Adrenal gland (tissue), 12 donors: Measurements from ENCODE around the gene PMEPA1. TPM values are rescaled to one million over a fixed set of nuclear protein-coding genes. Genes with fewer than 3 reads are reported as not detected.
A peak's percentile ranks its signal among the peaks of the same experiment; 100 is the strongest.

Experiments
- DNase-seq, 7 donors: peaks; one replicate each; pipeline ENCODE4 v3.0.0-alpha.2; 2019 to 2020
- H3K27ac ChIP-seq, 5 donors: fragments of 200-600 bp; sonication (generic) in 4 of 5; 1 replicate in 3 of 5; 2 replicates in 2 of 5; pipeline versions ENCODE4 v1.5.1 to v1.8.0; 2016 to 2020; ENCODE audit warnings: mild to moderate bottlenecking in 1 of 5
- H3K27me3 ChIP-seq: fragments of 200-600 bp; 2 replicates; pipeline ENCODE4 v1.8.0; 2021
- H3K36me3 ChIP-seq, 2 donors: fragments of 200-600 bp; replicated peaks in 1 of 2; 1 replicate in 1 of 2; 2 replicates in 1 of 2; pipeline versions ENCODE4 v1.5.1 to v1.8.0; 2018 to 2022
- H3K4me1 ChIP-seq, 2 donors: fragments of 200-600 bp; replicated peaks in 1 of 2; 1 replicate in 1 of 2; 2 replicates in 1 of 2; pipeline versions ENCODE4 v1.5.1 to v1.8.0; 2018 to 2021
- H3K4me3 ChIP-seq, 4 donors: fragments of 200-600 bp; sonication (generic) in 3 of 4; one replicate each; pipeline ENCODE4 v1.5.1; 2016 to 2018
- H3K9me3 ChIP-seq, 3 donors: fragments of 200-600 bp; sonication (generic) in 1 of 3; replicated peaks in 1 of 3; 1 replicate in 2 of 3; 2 replicates in 1 of 3; pipeline versions ENCODE4 v1.5.1 to v1.8.0; 2016 to 2021
- POLR2A ChIP-seq, 2 donors: fragments of 450-650 bp; IDR thresholded peaks; one replicate each; pipeline ENCODE4 v1.6.1; 2017; ENCODE audit warnings: antibody characterized with exemption in 2 of 2, mild to moderate bottlenecking in 2 of 2, moderate library complexity in 1 of 2
- WGBS, 4 donors: extraction: QIAGEN DNeasy Blood & Tissue Kit in 2 of 4; methylation state at CpG; one replicate each; pipeline versions ENCODE4 v1.1.5 to v1.1.7; 2013 to 2017; 5-methylcytosine and 5-hydroxymethylcytosine counted together
- intact Hi-C, 2 donors: fragments of 100-400 bp; cut with DNase I; formaldehyde crosslinking; loops; one replicate each; pipeline versions ENCODE4 v1.14.1 to v1.15.0; 2022 to 2023
- polyA plus RNA-seq, 3 donors: library from polyadenylated mRNA; stranded (reverse); fragments of 200-250 nt in 2 of 3; fragments of 350-450 nt in 1 of 3; fragmentation: Illumina TruSeq in 1 of 3; extraction: RNeasy Lipid Tissue Mini Kit (QIAGEN cat#74804) in 1 of 3; gene quantifications; one replicate each; pipeline ENCODE4 v1.2.3, GENCODE V29; 2013 to 2014
- total RNA-seq, 9 donors: library from RNA; depleted of rRNA in 4 of 9; stranded (reverse); fragments of >200 nt in 4 of 9; fragments of 120-200 nt in 1 of 9; fragmentation: NEBNext Ultra II Directional in 1 of 9; extraction: Animal tissue kit (Norgen Biotek cat#: 25700) in 1 of 9; gene quantifications; one replicate each; pipeline versions ENCODE4 v1.1.0 to v1.2.4, GENCODE V29; 2013 to 2023
- TF ChIP-seq, protein P1 (sequence below), 6 experiments: fragments of 450-650 bp in 4 of 6; fragments of 200-600 bp in 2 of 6; sonication (generic) in 1 of 6; IDR thresholded peaks; 1 replicate in 5 of 6; 2 replicates in 1 of 6; pipeline versions ENCODE4 v1.5.1 to v1.8.0; 2016 to 2021; ENCODE audit warnings: antibody characterized with exemption in 6 of 6, mild to moderate bottlenecking in 2 of 6, moderate library complexity in 1 of 6
- donor health status: healthy with polysubstance abuse.
- donor health status: Bipolar disorder and iron deficiency.
- donor health status: DM: yes; HTN: yes; CAD: no.
- donor health status: DM: no; HTN: no; CAD: no.
- donor health status: DM: no; HTN: no; CAD: no.
- donor health status: DM: yes; HTN: yes; CAD: no.

Gene PMEPA1
- total and polyA plus RNA-seq, 12 donors = 1.2 to 36.0 (median 10.0) TPM

DNA sequence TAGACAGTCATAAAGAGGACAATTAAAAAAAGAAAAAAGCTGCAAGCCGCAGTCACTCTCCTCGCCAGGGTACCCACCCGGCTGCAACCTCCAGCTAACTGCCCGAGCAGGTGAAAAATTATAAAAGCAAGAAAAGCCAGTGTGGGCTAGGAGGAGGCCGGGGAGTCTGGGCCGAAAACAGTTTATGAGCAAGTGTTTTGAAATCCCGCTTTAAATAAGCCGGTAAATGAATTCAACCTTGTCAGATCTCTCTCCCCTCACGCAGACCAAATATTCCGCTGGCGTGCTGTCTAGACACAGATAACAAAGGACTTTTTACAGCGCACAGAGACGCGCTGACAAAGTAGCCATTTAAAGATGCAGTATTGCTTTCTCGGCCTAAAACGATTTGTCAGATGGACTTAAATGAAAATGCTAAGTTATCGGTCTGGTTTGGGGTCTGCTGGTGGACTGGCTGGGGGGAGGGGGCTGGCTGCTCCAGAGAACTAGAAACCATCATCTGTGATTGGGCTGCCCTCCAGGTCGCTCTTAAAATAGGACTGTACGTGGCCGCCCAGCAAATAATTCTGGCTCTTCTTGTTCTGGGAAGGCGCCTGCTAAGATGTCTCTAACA is 24.6 kb downstream of the PMEPA1 start:
- no peak for DNase-seq
- Histone ChIP-seq H3K27me3 (no peaks in the 10 kb centered on the region), H3K4me3 (no peak overlapping the region), H3K27ac (peak overlapping the region in 1 of 5 donors; percentile 34), H3K9me3 (no peaks in the 10 kb centered on the region), H3K36me3 (no peaks in the 10 kb centered on the region), H3K4me1 (peaks cover 0 to 13% of the 10 kb centered on the region in 2 donors)
- TF ChIP-seq POLR2A (IDR thresholded peaks at IDR 0.05) = no peak
- TF ChIP-seq, protein P1, sequence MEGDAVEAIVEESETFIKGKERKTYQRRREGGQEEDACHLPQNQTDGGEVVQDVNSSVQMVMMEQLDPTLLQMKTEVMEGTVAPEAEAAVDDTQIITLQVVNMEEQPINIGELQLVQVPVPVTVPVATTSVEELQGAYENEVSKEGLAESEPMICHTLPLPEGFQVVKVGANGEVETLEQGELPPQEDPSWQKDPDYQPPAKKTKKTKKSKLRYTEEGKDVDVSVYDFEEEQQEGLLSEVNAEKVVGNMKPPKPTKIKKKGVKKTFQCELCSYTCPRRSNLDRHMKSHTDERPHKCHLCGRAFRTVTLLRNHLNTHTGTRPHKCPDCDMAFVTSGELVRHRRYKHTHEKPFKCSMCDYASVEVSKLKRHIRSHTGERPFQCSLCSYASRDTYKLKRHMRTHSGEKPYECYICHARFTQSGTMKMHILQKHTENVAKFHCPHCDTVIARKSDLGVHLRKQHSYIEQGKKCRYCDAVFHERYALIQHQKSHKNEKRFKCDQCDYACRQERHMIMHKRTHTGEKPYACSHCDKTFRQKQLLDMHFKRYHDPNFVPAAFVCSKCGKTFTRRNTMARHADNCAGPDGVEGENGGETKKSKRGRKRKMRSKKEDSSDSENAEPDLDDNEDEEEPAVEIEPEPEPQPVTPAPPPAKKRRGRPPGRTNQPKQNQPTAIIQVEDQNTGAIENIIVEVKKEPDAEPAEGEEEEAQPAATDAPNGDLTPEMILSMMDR (IDR thresholded peaks at IDR 0.05) = no peak
- WGBS, 4 donors = 51 to 66% (median 61%) methylated on average over 21 of the region's 21 CpGs
- intact Hi-C loops = no loop called here

DNA sequence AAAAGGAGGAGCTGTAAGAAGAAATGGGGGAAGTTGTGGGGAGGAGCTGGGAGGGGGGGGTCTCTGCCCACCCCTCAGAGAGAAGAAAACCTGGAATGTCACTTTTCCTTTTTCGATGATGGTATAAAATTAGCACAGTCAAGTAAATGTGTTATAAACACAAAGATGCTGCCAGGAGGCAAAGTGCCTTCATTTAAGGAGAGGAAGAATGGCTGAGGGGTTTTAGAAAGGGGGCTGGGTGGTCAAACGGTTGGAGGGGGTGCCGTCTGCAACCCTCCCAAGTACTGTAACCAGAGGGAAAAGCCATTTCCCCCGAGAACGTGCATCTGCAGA is 25.0 kb downstream of the PMEPA1 start:
- Histone ChIP-seq H3K27me3 (no peaks in the 10 kb centered on the region), H3K27ac (peak overlapping the region in 1 of 5 donors; percentile 34), H3K4me3 (no peak overlapping the region), H3K36me3 (no peaks in the 10 kb centered on the region), H3K4me1 (peaks cover 0 to 13% of the 10 kb centered on the region in 2 donors), H3K9me3 (no peaks in the 10 kb centered on the region)
- no peak for DNase-seq
- TF ChIP-seq, protein P1 (IDR thresholded peaks at IDR 0.05) = no peak
- no peak for TF ChIP-seq POLR2A (IDR thresholded peaks at IDR 0.05)
- WGBS, 4 donors = 41 to 57% (median 51%) methylated on average over 5 of the region's 5 CpGs
- intact Hi-C loops = no loop called here

DNA sequence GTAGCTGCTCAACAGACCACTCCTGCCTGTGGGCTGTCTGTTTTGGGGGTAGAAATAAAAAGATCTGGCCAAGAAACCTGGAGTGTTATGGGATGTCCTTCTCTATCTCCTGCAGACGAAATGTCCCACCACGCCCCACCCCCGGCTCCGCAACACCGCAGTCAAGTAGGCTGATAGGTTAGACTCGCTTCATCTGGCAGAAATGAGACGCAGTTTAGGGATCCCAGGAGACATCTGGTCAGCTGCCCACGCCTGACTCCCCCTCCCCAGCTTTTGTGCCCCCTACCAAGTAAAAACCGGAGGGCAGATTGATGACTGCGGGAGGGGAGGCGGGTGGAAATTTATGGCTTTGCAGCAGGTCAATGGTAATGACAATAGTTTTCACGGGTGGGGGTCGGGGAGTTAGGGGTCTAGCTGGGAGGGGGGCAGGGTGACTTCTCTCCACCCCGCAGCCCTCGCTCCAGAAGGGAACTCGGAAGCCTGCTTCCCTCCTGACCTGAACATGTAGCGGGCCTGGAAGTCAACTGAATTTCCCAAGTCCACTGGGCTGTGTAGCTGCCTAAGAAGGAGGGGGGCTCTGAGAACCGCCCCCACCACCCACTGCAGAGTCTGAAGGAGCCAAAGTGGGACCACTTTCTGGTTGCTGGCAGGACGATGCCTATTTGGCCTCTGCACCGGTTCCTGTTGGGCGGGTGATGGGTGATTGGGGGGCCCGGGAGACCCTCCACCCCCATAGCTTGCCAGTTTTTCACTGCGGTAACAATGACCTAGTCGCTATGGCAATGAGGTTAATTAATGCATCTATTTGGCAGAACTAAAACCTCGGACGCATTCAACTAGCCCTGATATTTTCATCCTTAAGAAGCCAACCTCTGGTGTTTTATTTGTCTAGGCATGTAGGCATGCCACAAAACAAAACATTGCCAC is 25.7 kb downstream of the PMEPA1 start:
- peaks cover 0 to 13% of the 10 kb centered on the region in 2 donors for H3K4me1 ChIP-seq
- no peaks in the 10 kb centered on the region for H3K36me3 ChIP-seq
- no peak for TF ChIP-seq POLR2A (IDR thresholded peaks at IDR 0.05)
- TF ChIP-seq, protein P1 (IDR thresholded peaks at IDR 0.05) = no peak
- H3K27ac ChIP-seq = peak overlapping the region in 1 of 5 donors; percentile 34
- no peaks in the 10 kb centered on the region for H3K9me3 ChIP-seq
- DNase-seq = no peak
- H3K4me3 ChIP-seq = no peak overlapping the region
- H3K27me3 ChIP-seq = no peaks in the 10 kb centered on the region
- WGBS, 4 donors = 46 to 75% (median 59%) methylated on average over 19 to 26 of the region's 26 CpGs
- intact Hi-C loops = no loop called here

DNA sequence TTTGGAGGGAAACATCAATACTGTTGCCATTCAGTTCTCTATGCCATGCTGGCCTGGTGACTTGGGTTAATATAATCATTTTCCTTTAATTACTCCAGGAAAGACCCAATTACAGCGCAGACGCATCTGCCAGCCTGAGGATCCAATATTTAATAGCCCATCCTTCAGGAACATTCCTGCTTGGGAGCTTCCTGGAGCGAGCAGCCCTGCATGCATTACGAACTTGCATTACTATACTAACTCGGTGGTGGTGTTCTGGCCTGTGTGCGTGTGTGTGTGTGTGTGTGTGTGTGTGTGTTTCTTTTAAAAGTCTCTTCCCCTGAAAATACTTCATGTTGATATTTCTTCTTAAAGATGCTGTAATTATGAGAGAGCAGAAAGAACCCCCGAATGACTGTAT is 26.5 kb downstream of the PMEPA1 start:
- H3K27ac ChIP-seq = peak overlapping the region in 1 of 5 donors; percentile 60
- intact Hi-C loops = no loop called here
- peaks cover 0 to 13% of the 10 kb centered on the region in 2 donors for H3K4me1 ChIP-seq
- TF ChIP-seq, protein P1 (IDR thresholded peaks at IDR 0.05) = no peak
- no peak for TF ChIP-seq POLR2A (IDR thresholded peaks at IDR 0.05)
- WGBS, 4 donors = 61 to 82% (median 70%) methylated on average over 7 of the region's 7 CpGs
- no peak overlapping the region for H3K4me3 ChIP-seq
- H3K36me3 ChIP-seq = no peaks in the 10 kb centered on the region
- no peaks in the 10 kb centered on the region for H3K27me3 ChIP-seq
- no peaks in the 10 kb centered on the region for H3K9me3 ChIP-seq
- no peak for DNase-seq
